GM19328 (cell line): ENCODE results near the gene NKX2-1.

Source experiments
- ATAC-seq: cut with Tn5 transposase; IDR thresholded peaks from one replicate; pipeline ENCODE4 v1.9.1; 2021; ENCODE audit warnings: mild to moderate bottlenecking, moderate library complexity; ENCODE audit not compliant: unreplicated experiment

Gene NKX2-1

GRCh38 chr14:36518031-36518585, 1.9 kb downstream of the NKX2-1 start:
- ATAC-seq = no peak

- ATAC-seq = no peak
These were observed 2.6 kb downstream of the NKX2-1 start for GRCh38 chr14:36517242-36518030.

GRCh38 chr14:36516719-36517241, 3.3 kb downstream of the NKX2-1 start:
- no peak for ATAC-seq

GRCh38 chr14:36515896-36516718, 3.9 kb downstream of the NKX2-1 start:
- ATAC-seq = no peak

DNA sequence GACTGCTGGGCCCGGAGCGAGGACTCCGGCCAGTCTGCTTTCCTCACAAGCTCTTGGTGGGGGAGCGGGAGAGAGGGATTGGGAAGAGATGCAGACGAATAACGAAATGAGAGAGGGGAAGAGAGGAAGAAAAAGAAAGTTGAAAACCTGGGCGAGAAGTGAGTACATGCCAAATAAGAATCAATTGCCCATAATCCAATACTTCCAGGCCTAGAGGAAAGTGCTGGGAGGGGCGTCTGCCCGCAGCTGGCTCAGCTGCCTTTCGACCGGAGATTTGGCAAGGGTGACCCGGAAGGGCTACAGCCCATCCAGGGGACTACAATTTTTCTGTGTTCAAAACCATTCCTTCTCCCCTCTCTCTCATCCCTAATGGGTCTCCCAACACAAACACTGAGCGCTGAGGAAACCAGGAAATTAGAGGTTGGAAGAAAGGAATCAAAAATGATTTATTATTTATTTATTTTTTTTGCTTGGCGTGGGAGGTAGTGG, 4.9 kb downstream of the NKX2-1 start:
- ATAC-seq = no peak

- no peak for ATAC-seq
These were observed 5.5 kb downstream of the NKX2-1 start for GRCh38 chr14:36514278-36515104.

DNA sequence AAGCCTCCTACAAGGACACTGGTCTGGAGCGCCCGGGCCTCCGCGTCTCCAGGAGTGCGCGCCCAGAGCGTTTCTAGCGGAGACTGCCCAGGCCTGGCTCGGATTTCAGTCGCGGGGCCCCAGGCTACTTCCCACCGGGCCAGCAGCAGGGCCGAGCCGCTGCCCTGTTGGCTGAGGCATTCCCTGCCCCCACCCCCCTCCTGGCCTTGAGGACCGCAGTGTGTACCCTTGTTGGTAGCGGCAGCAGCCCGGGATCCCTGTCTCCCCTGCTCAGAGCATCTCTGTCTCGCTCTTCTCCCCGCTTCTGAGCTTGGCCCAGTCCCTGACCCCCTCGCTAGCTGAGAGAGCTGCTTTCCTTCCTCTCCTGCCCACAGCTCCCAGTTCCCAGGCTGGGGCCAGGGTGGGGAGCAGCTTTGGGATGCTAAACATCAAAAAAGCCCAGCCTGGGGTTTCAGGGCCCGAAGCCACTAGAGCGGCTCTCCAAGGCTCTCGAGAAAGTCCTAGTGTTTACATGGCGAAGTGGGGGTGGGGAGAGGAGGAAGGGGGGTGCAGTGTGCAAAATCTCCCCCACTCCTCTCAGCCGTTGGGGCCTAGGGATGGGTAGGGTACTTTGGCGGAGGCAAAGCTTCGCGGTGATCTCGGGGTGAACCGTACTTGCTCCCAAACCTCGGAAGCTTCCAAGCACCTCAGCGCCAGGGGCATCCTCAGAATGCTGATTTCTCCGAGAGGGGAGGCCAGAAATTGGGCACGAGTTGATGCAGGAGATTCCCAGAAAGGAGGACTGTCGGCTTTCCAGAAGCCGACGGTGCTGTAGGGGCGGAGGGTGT, 6.4 kb downstream of the NKX2-1 start:
- ATAC-seq = no peak

DNA sequence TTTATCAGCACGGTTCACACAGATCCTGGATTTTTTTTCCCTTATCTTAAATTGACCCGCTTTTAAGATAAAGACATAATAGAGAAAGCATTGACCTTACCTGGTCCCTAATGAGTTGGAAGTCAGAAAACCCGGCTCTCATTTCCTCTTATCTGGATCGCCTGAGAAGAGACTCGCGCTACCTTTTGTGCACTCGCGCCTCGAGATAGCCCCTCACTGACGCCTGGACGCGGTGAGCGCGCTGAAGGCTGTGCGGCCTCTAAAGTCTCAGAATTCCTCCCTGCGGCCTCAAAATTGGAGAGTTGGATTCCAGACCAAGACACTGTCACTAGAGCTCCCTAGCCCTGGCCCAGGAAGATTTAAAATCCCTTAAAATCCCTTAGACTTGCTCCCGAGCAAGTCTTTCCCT, 7.0 kb downstream of the NKX2-1 start:
- ATAC-seq = no peak

GRCh38 chr14:36512585-36513003, 7.4 kb downstream of the NKX2-1 start:
- ATAC-seq = no peak

DNA sequence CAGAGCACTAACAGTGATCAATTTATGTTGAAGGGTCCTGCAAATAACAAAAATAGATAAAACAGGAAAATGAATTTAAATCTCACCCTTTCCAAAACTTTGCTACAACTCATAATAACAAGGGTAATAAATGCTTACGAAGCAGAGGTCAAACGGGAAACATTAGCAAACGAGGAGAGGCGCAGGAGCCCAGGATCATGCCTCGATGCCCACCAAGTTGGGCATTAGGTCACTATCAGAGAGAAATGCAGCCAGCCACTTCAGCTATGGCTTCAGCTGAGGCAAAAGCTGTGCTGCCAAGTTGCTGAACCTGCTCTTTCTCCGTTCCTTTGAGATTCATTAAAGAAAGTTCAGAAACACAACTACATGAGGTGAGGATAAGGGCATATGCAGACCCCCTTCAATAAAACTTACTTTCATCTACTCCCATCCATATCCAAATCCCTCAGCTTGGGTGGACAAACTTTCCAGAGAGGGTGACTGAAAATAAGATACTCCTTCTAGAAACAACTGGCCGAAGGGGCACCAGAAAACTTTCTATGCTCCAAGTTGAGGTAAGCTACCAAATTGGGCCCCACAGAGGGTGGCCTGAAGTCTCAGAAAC, 7.9 kb downstream of the NKX2-1 start:
- no peak for ATAC-seq

GRCh38 chr14:36510874-36511273, 9.2 kb downstream of the NKX2-1 start:
- no peak for ATAC-seq

DNA sequence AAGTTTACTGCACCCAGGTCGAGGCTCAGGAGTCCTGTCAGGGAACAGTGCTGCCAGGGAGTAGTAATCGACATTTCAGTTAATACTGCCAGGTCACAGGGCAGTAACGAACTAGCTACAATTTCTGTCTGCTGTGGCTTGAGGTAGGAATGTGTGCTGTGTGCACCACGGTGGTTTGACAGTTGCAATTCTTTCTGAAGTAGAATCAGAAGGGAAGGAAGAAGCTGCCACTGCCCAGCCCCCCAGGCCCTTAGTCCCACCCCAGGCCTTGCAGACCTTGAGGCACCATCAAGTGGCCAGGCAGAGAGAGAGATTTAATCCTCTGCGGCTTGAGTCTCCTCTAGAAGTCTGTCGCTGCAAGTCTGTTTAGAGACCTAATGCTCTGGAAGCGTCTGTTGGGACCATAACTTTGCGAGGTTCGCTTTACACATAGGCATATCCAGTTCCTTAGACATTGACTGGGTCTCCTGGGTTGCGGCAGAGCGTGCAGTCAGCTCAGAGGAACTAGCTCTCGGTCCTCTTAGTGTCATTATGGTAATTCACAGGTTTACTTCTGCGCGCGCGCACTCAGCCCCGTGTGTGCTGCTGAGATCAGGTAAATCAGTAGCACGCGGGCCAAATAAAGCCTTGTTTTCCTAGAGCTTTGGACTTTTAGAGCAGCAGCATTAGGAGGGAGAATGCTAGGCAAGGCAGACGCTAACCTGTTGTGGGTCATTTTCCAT, 9.8 kb downstream of the NKX2-1 start:
- ATAC-seq = no peak

DNA sequence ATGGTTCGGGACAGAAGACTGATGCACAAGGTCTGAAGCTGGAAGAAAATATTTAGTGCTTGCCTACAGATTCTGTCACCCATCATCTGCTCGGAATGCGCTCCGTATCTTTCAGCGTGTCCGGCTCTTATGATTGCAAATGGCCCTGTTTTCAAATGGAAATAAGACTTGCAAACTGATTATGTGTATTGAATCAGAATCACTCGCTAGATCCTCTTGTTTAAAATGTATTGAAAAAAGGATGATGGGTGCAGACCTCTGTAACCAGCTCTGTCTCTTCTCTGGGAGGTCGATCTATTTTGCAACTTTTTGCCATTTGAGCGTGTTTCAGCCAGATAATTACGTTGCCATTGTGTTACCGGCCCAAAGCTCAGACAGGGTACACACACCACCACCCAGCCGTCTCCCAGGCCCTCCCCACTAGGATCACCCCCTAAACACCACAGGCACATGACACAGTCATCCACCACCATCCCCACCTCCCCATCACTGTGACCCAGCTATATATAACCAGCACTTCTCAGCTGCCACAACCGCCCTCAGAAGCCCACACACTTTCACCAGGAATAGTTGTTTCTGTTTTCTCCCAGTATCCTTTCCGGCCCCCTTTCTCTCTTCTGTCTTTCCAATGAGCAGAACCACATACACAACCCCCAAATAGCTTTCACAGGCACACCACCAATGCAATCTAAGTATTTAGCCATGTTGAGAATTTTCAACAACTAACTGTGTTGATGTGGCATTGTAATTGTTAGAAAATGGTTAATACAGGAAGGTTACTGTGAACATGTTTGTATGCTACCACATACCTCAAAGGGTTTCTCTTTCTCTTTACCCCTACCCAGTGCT, 10.7 kb downstream of the NKX2-1 start:
- no peak for ATAC-seq

DNA sequence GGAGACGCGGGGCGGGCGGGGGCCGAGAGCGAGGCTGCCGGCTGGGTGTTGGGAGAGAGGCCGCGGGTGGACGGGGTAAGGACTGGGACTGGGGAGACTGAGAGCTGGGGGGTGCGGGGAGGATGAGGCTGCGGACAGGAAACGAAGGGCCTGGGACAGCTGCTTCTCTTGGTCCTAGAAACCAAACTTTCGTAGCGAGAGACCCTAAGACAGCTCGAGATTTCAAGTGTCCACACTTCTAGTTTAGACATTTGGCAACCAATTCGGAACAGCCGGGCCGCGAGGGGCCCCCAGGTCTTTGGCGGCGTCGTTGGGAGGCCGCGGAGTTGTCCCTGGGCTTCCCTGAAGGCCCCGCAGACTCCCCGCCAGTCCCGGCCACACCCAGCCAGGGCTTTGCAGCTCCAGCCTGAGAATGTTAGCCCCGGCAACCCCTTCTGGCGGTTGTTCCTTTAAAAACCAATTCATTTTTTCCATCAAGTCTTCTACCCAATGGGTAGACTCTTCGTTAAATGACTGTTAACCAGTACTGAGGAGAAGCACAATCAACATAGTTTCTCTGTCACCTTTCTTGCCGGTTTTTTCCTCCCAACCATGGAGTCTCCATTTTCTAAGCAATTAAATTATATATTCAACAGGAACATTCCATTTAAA, 11.5 kb downstream of the NKX2-1 start:
- no peak for ATAC-seq

DNA sequence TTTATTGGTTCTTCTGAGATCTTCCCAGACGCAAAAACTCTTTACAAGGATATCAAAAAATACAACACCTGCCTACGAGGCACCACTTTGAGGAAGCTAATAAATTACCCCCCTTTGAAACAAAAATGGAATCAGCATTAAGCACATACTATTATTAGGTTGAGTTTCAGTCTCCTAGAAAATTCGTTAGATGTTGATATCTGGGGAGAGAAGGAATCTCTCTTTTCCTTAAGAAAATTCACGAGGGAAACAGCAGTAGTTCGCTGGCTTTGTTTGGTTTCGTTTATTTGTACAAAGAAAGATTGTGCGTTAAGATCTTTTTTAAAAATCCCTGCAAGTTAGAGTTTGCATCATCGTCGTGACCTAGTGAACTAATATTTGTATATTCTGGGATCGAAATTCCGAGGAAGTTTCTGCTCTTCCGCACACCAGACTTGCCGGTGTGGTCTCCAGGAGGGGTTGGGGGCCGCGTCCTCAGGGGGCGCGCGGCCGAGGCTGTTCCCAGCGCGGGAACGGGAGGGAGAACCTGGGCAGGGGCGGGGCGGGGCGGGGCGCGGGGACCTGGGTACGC, 12.1 kb downstream of the NKX2-1 start:
- no peak for ATAC-seq

- no peak for ATAC-seq
These were observed 13.1 kb downstream of the NKX2-1 start for GRCh38 chr14:36506732-36507614.
